ENCODE results near the gene PITX1. TPM values are rescaled to one million over a fixed set of nuclear protein-coding genes. Genes with fewer than 3 reads are reported as not detected.

The PITX1 gene
- total RNA-seq, 2 donors from 2014 or later = 1.3 to 2.4 TPM

DNA sequence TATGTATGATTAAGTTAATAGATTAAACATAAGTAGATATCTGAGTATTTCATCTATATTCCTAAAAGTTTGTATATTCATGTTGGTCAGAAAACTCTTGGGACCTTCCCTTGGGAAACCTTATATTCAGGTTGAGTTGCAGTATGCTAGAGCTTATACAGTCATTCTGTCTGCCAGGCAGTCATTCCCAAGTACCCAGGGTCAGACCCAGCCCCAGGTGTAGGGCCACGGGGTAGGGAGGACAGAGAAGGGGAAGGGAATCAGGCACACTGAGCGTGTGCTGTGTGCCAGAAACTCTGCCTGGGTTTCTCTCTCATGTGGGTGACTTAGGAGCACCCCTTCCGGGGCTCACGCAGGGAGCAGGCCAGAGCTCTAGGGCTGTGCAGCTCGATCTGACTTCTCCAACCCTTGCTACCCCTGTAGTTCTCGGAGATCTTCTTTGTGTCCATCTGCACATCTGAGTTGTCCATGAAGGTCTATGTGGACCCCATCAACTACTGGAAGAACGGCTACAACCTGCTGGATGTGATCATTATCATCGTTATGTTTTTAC, 38.1 kb downstream of the PITX1 start:
- 93 to 95% methylated on average over 7 to 8 of the region's 8 CpGs for WGBS, 2 experiments (ENCODE audit: insufficient coverage in 1 of 2, insufficient read length in 1 of 2)
- peaks cover 18% of the 10 kb centered on the region for H3K9me3 ChIP-seq (ENCODE audit: control insufficient read depth, low read length)
- peaks cover 20% of the 10 kb centered on the region for H3K4me1 Mint-ChIP-seq
- no peak overlapping the region for H3K4me3 Mint-ChIP-seq
- DNase-seq = no peak
- peaks cover under 1% of the 10 kb centered on the region for H3K4me1 ChIP-seq (ENCODE audit: control insufficient read depth, insufficient read depth, low read length)
- peaks cover 7% of the 10 kb centered on the region for H3K36me3 Mint-ChIP-seq (ENCODE audit: low read depth)
- H3K27ac ChIP-seq (ENCODE audit: low read depth, low read length) = no peak overlapping the region
- no peak overlapping the region for H3K27ac Mint-ChIP-seq
- no peak overlapping the region for H3K4me3 ChIP-seq (ENCODE audit: low read length)
- H3K36me3 ChIP-seq (ENCODE audit: control insufficient read depth, insufficient read depth, low read length) = no peaks in the 10 kb centered on the region
- peaks cover 8% of the 10 kb centered on the region for H3K27me3 Mint-ChIP-seq (ENCODE audit: insufficient read depth)
- no peak overlapping the region for H3K9ac ChIP-seq (ENCODE audit: extremely low read depth, low read length, poor library complexity, severe bottlenecking)
- H3K27me3 ChIP-seq (ENCODE audit: control insufficient read depth, insufficient read depth, low read length, poor library complexity, severe bottlenecking) = no peaks in the 10 kb centered on the region
- TF ChIP-seq, protein P1, sequence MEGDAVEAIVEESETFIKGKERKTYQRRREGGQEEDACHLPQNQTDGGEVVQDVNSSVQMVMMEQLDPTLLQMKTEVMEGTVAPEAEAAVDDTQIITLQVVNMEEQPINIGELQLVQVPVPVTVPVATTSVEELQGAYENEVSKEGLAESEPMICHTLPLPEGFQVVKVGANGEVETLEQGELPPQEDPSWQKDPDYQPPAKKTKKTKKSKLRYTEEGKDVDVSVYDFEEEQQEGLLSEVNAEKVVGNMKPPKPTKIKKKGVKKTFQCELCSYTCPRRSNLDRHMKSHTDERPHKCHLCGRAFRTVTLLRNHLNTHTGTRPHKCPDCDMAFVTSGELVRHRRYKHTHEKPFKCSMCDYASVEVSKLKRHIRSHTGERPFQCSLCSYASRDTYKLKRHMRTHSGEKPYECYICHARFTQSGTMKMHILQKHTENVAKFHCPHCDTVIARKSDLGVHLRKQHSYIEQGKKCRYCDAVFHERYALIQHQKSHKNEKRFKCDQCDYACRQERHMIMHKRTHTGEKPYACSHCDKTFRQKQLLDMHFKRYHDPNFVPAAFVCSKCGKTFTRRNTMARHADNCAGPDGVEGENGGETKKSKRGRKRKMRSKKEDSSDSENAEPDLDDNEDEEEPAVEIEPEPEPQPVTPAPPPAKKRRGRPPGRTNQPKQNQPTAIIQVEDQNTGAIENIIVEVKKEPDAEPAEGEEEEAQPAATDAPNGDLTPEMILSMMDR (conservative IDR thresholded peaks at IDR 0.05) = no peak
- H3K9me3 Mint-ChIP-seq = peaks cover 17% of the 10 kb centered on the region

DNA sequence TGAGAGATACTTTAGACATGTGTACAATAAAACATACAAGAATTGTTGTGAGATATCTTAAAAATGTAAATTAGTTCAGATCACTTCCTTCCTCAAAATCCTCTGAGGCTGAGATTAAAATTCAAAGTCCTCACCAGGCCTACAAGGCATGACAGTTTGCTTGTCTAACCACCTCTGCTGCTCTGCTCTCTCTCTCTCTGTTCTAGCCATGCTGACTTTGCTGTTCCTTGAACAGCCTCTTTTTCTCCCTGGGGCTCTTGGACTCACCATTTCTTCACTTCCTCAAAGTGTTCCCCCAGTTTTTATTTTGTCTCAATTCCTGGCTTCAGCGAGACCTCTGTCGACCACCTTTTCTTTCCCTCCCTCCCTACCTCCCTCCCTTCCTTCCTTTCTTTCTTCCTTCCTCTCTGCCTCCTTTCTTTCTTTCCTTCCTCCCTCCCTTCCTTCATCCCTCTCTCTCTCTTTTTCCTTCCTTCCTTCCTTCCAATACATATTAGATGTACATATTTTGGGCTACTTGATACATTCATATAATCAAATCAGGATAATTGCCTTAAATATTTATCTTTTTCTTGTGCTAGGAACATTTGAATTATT, 39.4 kb downstream of the PITX1 start:
- peaks cover 9% of the 10 kb centered on the region for H3K36me3 Mint-ChIP-seq (ENCODE audit: low read depth)
- peaks cover 20% of the 10 kb centered on the region for H3K9me3 ChIP-seq (ENCODE audit: control insufficient read depth, low read length)
- H3K9me3 Mint-ChIP-seq = peaks cover 21% of the 10 kb centered on the region
- peaks cover 33% of the 10 kb centered on the region for H3K4me1 Mint-ChIP-seq
- H3K36me3 ChIP-seq (ENCODE audit: control insufficient read depth, insufficient read depth, low read length) = no peaks in the 10 kb centered on the region
- peaks cover 9% of the 10 kb centered on the region for H3K4me1 ChIP-seq (ENCODE audit: control insufficient read depth, insufficient read depth, low read length)
- H3K27me3 Mint-ChIP-seq (ENCODE audit: insufficient read depth) = peaks cover 4% of the 10 kb centered on the region
- H3K27me3 ChIP-seq (ENCODE audit: control insufficient read depth, insufficient read depth, low read length, poor library complexity, severe bottlenecking) = no peaks in the 10 kb centered on the region
- no peak for DNase-seq
- H3K9ac ChIP-seq (ENCODE audit: extremely low read depth, low read length, poor library complexity, severe bottlenecking) = no peak overlapping the region
- 86 to 88% methylated on average over 2 of the region's 2 CpGs for WGBS, 2 experiments (ENCODE audit: insufficient coverage in 1 of 2, insufficient read length in 1 of 2)
- no peak overlapping the region for H3K27ac ChIP-seq (ENCODE audit: low read depth, low read length)
- H3K27ac Mint-ChIP-seq = no peak overlapping the region
- TF ChIP-seq, protein P1 (conservative IDR thresholded peaks at IDR 0.05) = no peak
- no peak overlapping the region for H3K4me3 ChIP-seq (ENCODE audit: low read length)
- no peak overlapping the region for H3K4me3 Mint-ChIP-seq

DNA sequence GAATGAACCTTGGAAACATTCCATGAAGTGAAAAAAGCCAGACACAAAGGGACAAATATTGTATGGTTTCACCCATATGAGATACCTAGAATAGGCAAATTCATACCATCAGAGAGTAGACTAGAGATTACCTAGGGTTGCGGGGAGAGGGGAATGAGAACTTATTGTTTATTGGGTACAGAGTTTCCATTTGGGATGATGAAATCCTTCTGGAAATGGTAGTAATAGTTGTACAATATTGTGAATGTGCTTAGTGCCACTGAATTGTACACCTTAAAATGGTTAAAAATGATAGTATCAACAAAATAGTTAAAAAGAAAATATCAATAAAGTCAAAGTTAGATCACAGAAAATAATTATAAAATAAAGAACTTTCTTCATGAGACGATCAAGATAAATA, 40.9 kb downstream of the PITX1 start:
- Histone ChIP-seq H3K4me1 (ENCODE audit: control insufficient read depth, insufficient read depth, low read length) (peaks cover 13% of the 10 kb centered on the region), H3K27ac (ENCODE audit: low read depth, low read length) (no peak overlapping the region), H3K9me3 (ENCODE audit: control insufficient read depth, low read length) (peaks cover 20% of the 10 kb centered on the region), H3K9ac (ENCODE audit: extremely low read depth, low read length, poor library complexity, severe bottlenecking) (no peak overlapping the region), H3K4me3 (ENCODE audit: low read length) (no peak overlapping the region), H3K27me3 (ENCODE audit: control insufficient read depth, insufficient read depth, low read length, poor library complexity, severe bottlenecking) (no peaks in the 10 kb centered on the region), H3K36me3 (ENCODE audit: control insufficient read depth, insufficient read depth, low read length) (no peaks in the 10 kb centered on the region)
- peaks cover 9% of the 10 kb centered on the region for H3K36me3 Mint-ChIP-seq (ENCODE audit: low read depth)
- no peak overlapping the region for H3K4me3 Mint-ChIP-seq
- peaks cover 18% of the 10 kb centered on the region for H3K9me3 Mint-ChIP-seq
- H3K27me3 Mint-ChIP-seq (ENCODE audit: insufficient read depth) = no peaks in the 10 kb centered on the region
- 93% methylated on average over 2 of the region's 2 CpGs; no CpG with 5 or more reads in 1 of the 2 experiments for WGBS, 2 experiments (ENCODE audit: insufficient coverage in 1 of 2, insufficient read length in 1 of 2)
- no peak overlapping the region for H3K27ac Mint-ChIP-seq
- H3K4me1 Mint-ChIP-seq = peaks cover 47% of the 10 kb centered on the region
- TF ChIP-seq, protein P1 (conservative IDR thresholded peaks at IDR 0.05) = no peak
- no peak for DNase-seq

Measured in endodermal cell (in vitro differentiated cells).